Neural progenitor cell (in vitro differentiated cells): ENCODE data around the gene ZNF213. TPM values are rescaled to one million over a fixed set of nuclear protein-coding genes. Genes with fewer than 3 reads are reported as not detected.

ENCODE experiments used
- DNase-seq: peaks from one replicate; pipeline ENCODE4 v3.0.0-alpha.2; 2016; ENCODE audit warnings: low spot score
- H2AFZ ChIP-seq: fragments of 200-600 bp; sonication (generic); replicated peaks from 2 replicates; pipeline ENCODE4 v1.6.1; 2016; ENCODE audit warnings: antibody characterized with exemption
- H3F3A ChIP-seq: fragments of 200-600 bp; sonication (generic); 2 replicates; pipeline ENCODE4 v1.6.1; 2016; ENCODE audit warnings: antibody characterized with exemption, low read depth
- H3K27ac ChIP-seq: fragments of 200-600 bp; sonication (generic); 2 replicates; pipeline ENCODE4 v1.5.1; 2016; ENCODE audit warnings: mild to moderate bottlenecking
- H3K27me3 ChIP-seq: fragments of 200-600 bp; sonication (generic); 2 replicates; pipeline ENCODE4 v1.6.1; 2016; ENCODE audit warnings: mild to moderate bottlenecking, moderate library complexity
- H3K36me3 ChIP-seq: fragments of 200-600 bp; sonication (generic); 2 replicates; pipeline ENCODE4 v1.5.1; 2016
- H3K4me1 ChIP-seq: fragments of 200-600 bp; sonication (generic); 2 replicates; pipeline ENCODE4 v1.6.1; 2016; ENCODE audit warnings: mixed run types
- H3K4me2 ChIP-seq: fragments of 200-600 bp; sonication (generic); 2 replicates; pipeline ENCODE4 v1.6.1; 2016
- H3K4me3 ChIP-seq: fragments of 200-600 bp; sonication (generic); 2 replicates; pipeline ENCODE4 v1.5.1; 2016
- H3K79me2 ChIP-seq: fragments of 200-600 bp; sonication (generic); 2 replicates; pipeline ENCODE4 v1.6.1; 2016; ENCODE audit warnings: low read depth
- H3K9ac ChIP-seq: fragments of 200-600 bp; sonication (generic); 2 replicates; pipeline ENCODE4 v1.6.1; 2016
- H3K9me3 ChIP-seq: fragments of 200-600 bp; sonication (generic); 2 replicates; pipeline ENCODE4 v1.5.1; 2016; ENCODE audit warnings: low read depth
- H4K20me1 ChIP-seq: fragments of 200-600 bp; sonication (generic); 2 replicates; pipeline ENCODE4 v1.6.1; 2016; ENCODE audit warnings: low read depth
- H3K27ac Mint-ChIP-seq: 3 replicates; pipeline ENCODE4 v1.8.0; 2021; ENCODE audit warnings: mixed read lengths
- H3K27me3 Mint-ChIP-seq: 2 replicates; pipeline ENCODE4 v1.8.0; 2022; ENCODE audit warnings: low read depth, mild to moderate bottlenecking, inconsistent platforms, moderate library complexity, mixed read lengths; ENCODE audit not compliant: insufficient read depth
- H3K36me3 Mint-ChIP-seq: 3 replicates; pipeline ENCODE4 v1.8.0; 2021; ENCODE audit warnings: mixed read lengths
- H3K4me1 Mint-ChIP-seq: 3 replicates; pipeline ENCODE4 v1.8.0; 2021; ENCODE audit warnings: mixed read lengths
- H3K4me3 Mint-ChIP-seq: 3 replicates; pipeline ENCODE4 v1.8.0; 2021; ENCODE audit warnings: mild to moderate bottlenecking, moderate library complexity, mixed read lengths
- H3K9me3 Mint-ChIP-seq: 3 replicates; pipeline ENCODE4 v1.8.0; 2020; ENCODE audit warnings: mixed read lengths
- CTCF ChIP-seq: fragments of 200-600 bp; sonication (generic); IDR thresholded peaks from 2 replicates; pipeline ENCODE4 v1.5.1; 2017; ENCODE audit warnings: antibody characterized with exemption, mild to moderate bottlenecking
- EZH2 ChIP-seq: fragments of 200-600 bp; sonication (generic); IDR thresholded peaks from 2 replicates; pipeline ENCODE4 v1.6.1; 2017; ENCODE audit warnings: antibody characterized with exemption, mild to moderate bottlenecking, moderate library complexity
- EZH2phosphoT487 ChIP-seq: fragments of 200-600 bp; sonication (generic); IDR thresholded peaks from 2 replicates; pipeline ENCODE4 v1.6.1; 2017; ENCODE audit warnings: antibody characterized with exemption
- total RNA-seq: library from RNA; depleted of rRNA; stranded (reverse); fragments of >200 nt; gene quantifications from 2 replicates; pipeline ENCODE4 v1.2.3, GENCODE V29; 2015; ENCODE audit warnings: low replicate concordance

Gene ZNF213
- total RNA-seq, 1 donor from 2014 or later = 1.3 TPM

DNA sequence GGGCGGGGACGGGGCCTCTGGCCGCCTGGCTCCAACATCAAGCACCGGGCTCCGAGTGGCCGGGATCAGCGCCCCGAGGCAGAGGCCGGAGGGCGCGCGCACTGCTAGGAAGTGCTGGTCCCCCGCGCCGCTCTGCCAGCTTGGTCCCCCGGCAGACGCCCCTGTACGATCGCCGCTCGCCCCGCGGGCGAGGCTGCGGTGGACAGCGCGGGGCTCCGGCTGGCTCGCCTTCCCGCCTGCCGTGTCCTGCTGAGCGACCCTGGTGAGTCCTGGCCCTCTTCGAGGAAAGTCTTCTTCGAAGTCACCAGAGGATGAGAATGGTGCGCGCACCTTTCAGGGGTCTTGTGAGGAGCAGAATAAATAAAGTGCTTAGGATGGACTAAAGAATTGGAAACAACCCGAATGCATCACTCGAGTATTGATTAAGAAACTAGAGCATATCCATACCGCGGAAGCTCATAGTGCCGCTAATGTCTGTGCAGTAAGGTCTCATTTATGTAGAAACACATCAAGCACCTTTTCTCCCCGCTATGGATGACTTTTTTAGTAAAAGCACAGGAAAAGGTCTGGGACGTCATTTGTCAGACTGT is 392 bp downstream of the ZNF213 start:
- no peak for DNase-seq
- Histone ChIP-seq H4K20me1 (peaks cover 21% of the 10 kb centered on the region), H3K4me3 (peak overlapping the region; percentile 97), H3F3A (peaks cover 47% of the 10 kb centered on the region), H3K9ac (peak overlapping the region; percentile 59), H3K79me2 (peaks cover 45% of the 10 kb centered on the region), H3K27ac (peak overlapping the region; percentile 23), H3K27me3 (no peaks in the 10 kb centered on the region), H3K36me3 (no peaks in the 10 kb centered on the region), H3K4me1 (peaks cover 7% of the 10 kb centered on the region), H3K4me2 (peak overlapping the region; percentile 83), H2AFZ (peak overlapping the region; percentile 71), H3K9me3 (no peaks in the 10 kb centered on the region)
- no peak for TF ChIP-seq CTCF
- no peak for TF ChIP-seq EZH2
- TF ChIP-seq EZH2phosphoT487 = no peak
- Mint-ChIP-seq H3K4me3 (peak overlapping the region; percentile 100), H3K9me3 (no peaks in the 10 kb centered on the region), H3K4me1 (peaks cover 17% of the 10 kb centered on the region), H3K36me3 (peaks cover 2% of the 10 kb centered on the region), H3K27me3 (peaks cover 9% of the 10 kb centered on the region), H3K27ac (peak overlapping the region; percentile 83)

- Mint-ChIP-seq H3K27me3 (peaks cover 9% of the 10 kb centered on the region), H3K4me1 (peaks cover 17% of the 10 kb centered on the region), H3K4me3 (no peak overlapping the region), H3K9me3 (no peaks in the 10 kb centered on the region), H3K36me3 (peaks cover 4% of the 10 kb centered on the region), H3K27ac (no peak overlapping the region)
- Histone ChIP-seq H3K27ac (no peak overlapping the region), H3K27me3 (no peaks in the 10 kb centered on the region), H2AFZ (no peak overlapping the region), H3F3A (peaks cover 30% of the 10 kb centered on the region), H3K9me3 (no peaks in the 10 kb centered on the region), H4K20me1 (peaks cover 14% of the 10 kb centered on the region), H3K4me2 (no peak overlapping the region), H3K36me3 (no peaks in the 10 kb centered on the region), H3K4me3 (no peak overlapping the region), H3K4me1 (peaks cover 7% of the 10 kb centered on the region), H3K9ac (no peak overlapping the region), H3K79me2 (peaks cover 40% of the 10 kb centered on the region)
- no peak for DNase-seq
- TF ChIP-seq EZH2 (no peak), EZH2phosphoT487 (no peak), CTCF (no peak)
Measured at GRCh38 chr16:3137267-3137666, 2.4 kb downstream of the ZNF213 start.

DNA sequence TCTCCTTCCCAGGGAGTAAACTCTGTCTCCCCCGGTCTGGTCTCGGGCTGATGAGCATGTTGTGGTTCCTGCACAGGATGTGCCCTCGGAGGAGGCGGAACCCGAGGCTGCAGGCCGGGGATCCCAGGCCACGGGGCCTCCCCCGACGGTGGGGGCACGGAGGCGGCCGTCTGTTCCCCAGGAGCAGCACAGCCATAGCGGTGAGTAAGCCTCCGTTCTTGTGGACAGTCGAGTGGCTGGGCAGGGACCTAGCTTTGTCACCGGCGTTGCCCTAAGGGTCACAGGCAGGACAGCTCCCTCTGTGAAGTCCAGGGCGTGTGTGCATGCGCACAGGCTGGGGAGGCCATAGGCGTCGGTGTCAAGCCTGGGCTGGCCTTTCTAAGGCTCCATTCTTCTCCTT is 3.5 kb downstream of the ZNF213 start:
- DNase-seq = no peak
- H3K79me2 ChIP-seq = peaks cover 29% of the 10 kb centered on the region
- no peak overlapping the region for H3K9ac ChIP-seq
- no peak overlapping the region for H3K4me3 ChIP-seq
- H3K4me2 ChIP-seq = no peak overlapping the region
- H3K27me3 Mint-ChIP-seq = peaks cover 10% of the 10 kb centered on the region
- H3K27me3 ChIP-seq = no peaks in the 10 kb centered on the region
- no peaks in the 10 kb centered on the region for H3K36me3 ChIP-seq
- H3K9me3 ChIP-seq = no peaks in the 10 kb centered on the region
- peaks cover 7% of the 10 kb centered on the region for H3K4me1 ChIP-seq
- H3K27ac Mint-ChIP-seq = no peak overlapping the region
- H3K36me3 Mint-ChIP-seq = peaks cover 8% of the 10 kb centered on the region
- H3K4me1 Mint-ChIP-seq = peaks cover 13% of the 10 kb centered on the region
- H4K20me1 ChIP-seq = peaks cover 10% of the 10 kb centered on the region
- no peak overlapping the region for H2AFZ ChIP-seq
- peaks cover 20% of the 10 kb centered on the region for H3F3A ChIP-seq
- H3K27ac ChIP-seq = no peak overlapping the region
- TF ChIP-seq EZH2phosphoT487 (no peak), EZH2 (no peak), CTCF (no peak)
- H3K9me3 Mint-ChIP-seq = no peaks in the 10 kb centered on the region
- H3K4me3 Mint-ChIP-seq = no peak overlapping the region
